ENCODE results near the gene ANK3.

ANK3 gene

GRCh38 chr10:59997827-59998525 lies 391.7 kb downstream of the ANK3 start:
- DNase-seq (ENCODE audit: low read depth in 1 of 2, low spot score in 1 of 2), result no peak

DNA sequence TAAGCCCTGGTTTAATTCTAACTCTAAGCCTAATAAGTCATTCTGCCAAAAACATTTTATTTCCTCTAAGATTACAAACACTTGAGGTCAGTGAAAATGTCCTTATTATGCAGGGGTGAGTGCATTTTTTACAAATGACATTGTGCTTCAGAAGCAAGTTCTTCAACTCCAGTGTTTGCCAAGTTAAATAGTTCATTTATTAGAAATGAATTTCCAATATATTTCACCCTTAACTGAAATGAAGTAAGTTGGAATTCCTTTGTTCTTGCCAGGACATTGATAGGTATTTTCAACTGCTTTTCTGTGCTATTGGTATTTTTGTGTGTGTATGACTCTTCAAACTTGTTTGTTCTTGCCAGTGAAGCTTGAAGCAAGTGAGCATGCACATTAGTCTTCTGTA lies 393.8 kb downstream of the ANK3 start:
- no peak for DNase-seq (ENCODE audit: low read depth in 1 of 2, low spot score in 1 of 2)

DNA sequence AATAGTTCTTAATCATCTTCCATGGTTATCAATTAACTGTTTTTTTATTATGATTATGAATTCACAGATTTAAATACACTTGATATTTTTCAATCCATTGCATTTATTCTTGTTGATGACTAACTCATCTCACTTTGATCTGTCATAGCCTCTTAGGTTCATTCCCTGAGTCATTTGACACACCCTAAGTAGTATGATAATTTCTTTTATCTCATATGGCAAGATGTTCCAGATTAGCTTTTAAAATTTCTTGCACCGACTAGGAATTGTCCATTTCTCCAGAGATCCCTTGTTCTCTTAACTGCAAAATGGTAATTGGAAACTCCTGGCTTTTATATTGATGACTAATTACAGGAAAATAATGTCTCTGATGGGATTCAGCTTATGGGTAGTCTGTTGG lies 395.7 kb downstream of the ANK3 start:
- no peak for DNase-seq (ENCODE audit: low read depth in 1 of 2, low spot score in 1 of 2)

GRCh38 chr10:59991661-59992060 lies 398.0 kb downstream of the ANK3 start:
- DNase-seq (ENCODE audit: low read depth in 1 of 2, low spot score in 1 of 2), result no peak

- no peak for DNase-seq (ENCODE audit: low read depth in 1 of 2, low spot score in 1 of 2)
Observed at GRCh38 chr10:59991117-59991516, 398.6 kb downstream of the ANK3 start.

- no peak for DNase-seq (ENCODE audit: low read depth in 1 of 2, low spot score in 1 of 2)
Observed at GRCh38 chr10:59985639-59986038, 404.0 kb downstream of the ANK3 start.

- DNase-seq (ENCODE audit: low read depth in 1 of 2, low spot score in 1 of 2), result no peak
Observed at GRCh38 chr10:59984415-59984814, 405.3 kb downstream of the ANK3 start.

DNA sequence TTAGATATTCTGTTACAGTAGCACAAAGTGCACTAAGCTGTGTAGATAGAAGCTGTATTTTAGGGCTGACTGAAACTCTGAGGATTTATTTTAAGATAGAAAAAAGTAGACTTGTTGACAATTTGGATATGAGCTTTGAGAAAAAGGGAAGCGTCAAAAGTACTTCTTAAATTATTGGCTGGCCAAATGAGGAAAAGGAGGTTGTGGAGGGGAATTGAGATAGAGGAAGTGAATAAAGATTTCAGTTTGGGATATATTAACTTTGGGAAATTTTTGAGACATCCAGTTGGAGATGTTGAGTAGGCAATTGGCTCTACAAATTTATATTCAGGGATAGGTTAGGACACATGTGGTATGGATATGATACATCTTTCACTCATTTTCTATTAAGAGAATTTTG lies 409.3 kb downstream of the ANK3 start:
- no peak for DNase-seq (ENCODE audit: low read depth in 1 of 2, low spot score in 1 of 2)

GRCh38 chr10:59977486-59977885 lies 412.2 kb downstream of the ANK3 start:
- DNase-seq (ENCODE audit: low read depth in 1 of 2, low spot score in 1 of 2), result no peak

GRCh38 chr10:59976909-59977308 lies 412.8 kb downstream of the ANK3 start:
- DNase-seq (ENCODE audit: low read depth in 1 of 2, low spot score in 1 of 2), result no peak

Measured in stimulated activated CD4-positive, alpha-beta T cell treated with anti-CD3 and anti-CD28 coated beads, Interleukin-15, amount 100 ng/mL, for 1 hour (primary cell).